ENCODE data around the gene ATP5F1B. TPM values are rescaled to one million over a fixed set of nuclear protein-coding genes. Genes with fewer than 3 reads are reported as not detected.

ATP5F1B gene
- total and polyA plus RNA-seq, 9 of the 15 experiments (the other 6 are each of a cell fraction or from before 2014, with no cell fraction given): 908 to 3,125 (median 1,482) TPM

- no peak for TF ChIP-seq SMARCA4 (IDR thresholded peaks at IDR 0.05)
- TF ChIP-seq ZKSCAN1 (IDR thresholded peaks at IDR 0.05; ENCODE audit: low read depth, low read length): no peak
- no peak for TF ChIP-seq CBX1 (IDR thresholded peaks at IDR 0.05; ENCODE audit: low read depth)
- no peak for TF ChIP-seq SMAD1 (IDR thresholded peaks at IDR 0.05; ENCODE audit: low read depth, low read length, partially characterized antibody)
- no peak for TF ChIP-seq CREBBP (IDR thresholded peaks at IDR 0.05; ENCODE audit: low read depth, low read length)
- TF ChIP-seq NR2F6 (CRISPR knock-in tag; IDR thresholded peaks at IDR 0.05): no peak
- TF ChIP-seq CUX1 (CRISPR knock-in tag; IDR thresholded peaks at IDR 0.05): no peak
- no peak for TF ChIP-seq ZKSCAN3 (CRISPR knock-in tag; IDR thresholded peaks at IDR 0.05)
- TF ChIP-seq HOMEZ (CRISPR knock-in tag; IDR thresholded peaks at IDR 0.05): no peak
- no peak for TF ChIP-seq KDM5B (IDR thresholded peaks at IDR 0.05; ENCODE audit: insufficient replicate concordance, low read depth, low read length)
- no peak for TF ChIP-seq ZFP36 (IDR thresholded peaks at IDR 0.05; ENCODE audit: low read depth, low read length, partially characterized antibody)
- no peak for TF ChIP-seq BDP1 (IDR thresholded peaks at IDR 0.05; ENCODE audit: insufficient read depth, insufficient read length)
- TF ChIP-seq TOE1 (IDR thresholded peaks at IDR 0.05; ENCODE audit: borderline replicate concordance): 0 out of 2 replicates have a peak, but pooled peaks have one; percentile 10
- no peak for TF ChIP-seq TOE1 (CRISPR knock-in tag; IDR thresholded peaks at IDR 0.05; ENCODE audit: borderline replicate concordance, low read depth)
- no peak for TF ChIP-seq HDAC8 (tag; IDR thresholded peaks at IDR 0.05)
- TF ChIP-seq TFE3 (CRISPR knock-in tag; IDR thresholded peaks at IDR 0.05): no peak
- peak in 1 of 2 experiments; percentile 38; a peak in 2 of 4 replicates for TF ChIP-seq MLLT1 (IDR thresholded peaks at IDR 0.05)
- TF ChIP-seq SRSF1 (IDR thresholded peaks at IDR 0.05; ENCODE audit: low read depth, low read length): no peak
These were observed 11.4 kb downstream of the ATP5F1B start (continued) for GRCh38 chr12:56634242-56634836.
